Activated CD8-positive, alpha-beta memory T cell treated with anti-CD3 and anti-CD28 coated beads, Interleukin-2, amount 50 U/mL, for 24 hours (primary cell): ENCODE results near the gene CUZD1.

Experiments
- DNase-seq: peaks from one replicate; pipeline ENCODE4 v3.0.0-alpha.2; 2020; ENCODE audit errors: extremely low read depth

CUZD1 gene

DNA sequence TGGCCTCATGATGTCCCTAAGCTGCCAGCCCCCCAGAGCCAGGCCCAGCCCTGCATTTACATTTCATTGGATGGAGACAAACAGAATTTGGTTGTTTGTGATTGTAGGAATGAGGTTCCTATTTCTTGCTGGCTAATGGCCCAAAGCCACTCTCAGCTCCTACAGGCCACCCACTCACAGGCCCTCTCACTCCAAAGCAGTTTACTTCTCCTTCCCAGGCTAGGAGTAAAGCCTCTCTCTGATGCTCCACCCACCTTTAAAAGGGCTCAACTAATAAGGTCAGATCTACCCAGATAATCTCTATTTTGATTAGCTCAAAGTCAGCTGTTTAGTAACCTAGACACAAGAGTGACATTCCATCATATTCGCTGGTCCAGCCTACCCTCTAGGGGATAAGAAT, 11.2 kb upstream of the CUZD1 start:
- DNase-seq = no peak

DNA sequence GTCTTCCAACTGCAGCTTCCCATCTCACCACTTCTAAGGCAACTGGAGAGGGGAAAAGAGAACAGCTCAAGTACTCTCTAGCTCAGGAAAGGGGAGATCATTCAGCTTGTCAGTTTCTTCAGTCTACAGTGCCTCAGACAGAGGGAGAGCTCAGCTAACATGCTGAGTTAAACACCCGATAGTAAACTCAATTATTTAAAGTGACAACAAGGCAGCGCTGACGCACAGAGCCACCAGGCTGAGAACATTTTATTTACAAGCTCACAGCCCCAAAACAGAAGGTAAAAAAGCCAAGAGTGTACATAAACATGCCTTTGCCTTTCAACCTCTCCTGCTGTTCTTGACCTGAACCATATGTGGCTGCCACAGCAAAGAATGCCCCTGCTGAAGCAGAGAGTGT, 10.1 kb upstream of the CUZD1 start:
- DNase-seq = no peak

DNA sequence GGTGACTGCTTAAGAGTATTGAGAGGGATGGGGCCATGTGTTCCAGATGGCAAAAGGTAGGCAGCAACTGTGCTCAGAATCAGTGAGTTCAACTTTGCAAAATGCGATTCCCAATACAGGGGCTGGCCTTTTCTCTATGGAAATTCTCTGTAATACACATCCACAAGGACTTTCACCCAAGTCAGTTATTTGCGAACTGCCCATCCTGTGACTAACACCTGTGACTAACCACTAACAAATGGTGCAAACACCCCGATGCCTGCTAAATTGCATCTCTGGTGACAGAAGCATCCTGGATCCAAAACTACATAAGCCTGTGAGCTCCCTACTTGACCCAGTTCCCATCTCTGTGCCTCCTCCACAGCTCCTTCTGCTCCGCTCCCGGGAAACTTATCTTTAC, 9.0 kb upstream of the CUZD1 start:
- DNase-seq = no peak

DNA sequence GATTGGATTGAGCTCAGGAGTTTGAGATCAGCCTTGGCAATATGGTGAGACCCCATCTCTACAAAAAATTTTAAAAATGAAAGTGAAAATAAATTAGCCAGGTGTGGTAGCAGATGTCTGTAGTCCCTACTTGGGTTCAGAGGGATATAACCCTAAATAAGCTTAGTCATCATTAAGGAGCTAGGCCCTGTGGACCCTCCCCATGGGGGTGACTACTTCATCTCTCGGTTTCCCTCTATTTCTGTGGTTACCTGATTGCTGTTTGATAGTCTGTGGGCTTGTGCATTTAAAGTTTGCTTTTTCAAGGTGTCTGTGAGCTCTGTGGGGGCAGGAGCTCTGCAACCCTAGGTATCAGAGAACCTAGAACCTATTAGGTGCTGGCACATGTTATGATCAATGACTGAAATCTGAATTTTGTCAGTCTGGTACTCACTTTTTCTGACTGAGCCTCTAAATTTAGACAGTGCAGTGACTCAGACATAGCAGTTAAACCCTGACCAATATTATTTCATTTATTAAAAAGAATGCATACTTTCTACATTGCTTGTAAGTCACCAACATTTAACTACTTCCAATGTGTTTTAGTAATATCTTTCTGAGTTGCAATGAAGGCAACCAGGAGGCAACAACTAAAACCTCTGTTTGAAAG, 8.1 kb upstream of the CUZD1 start:
- DNase-seq = no peak

DNA sequence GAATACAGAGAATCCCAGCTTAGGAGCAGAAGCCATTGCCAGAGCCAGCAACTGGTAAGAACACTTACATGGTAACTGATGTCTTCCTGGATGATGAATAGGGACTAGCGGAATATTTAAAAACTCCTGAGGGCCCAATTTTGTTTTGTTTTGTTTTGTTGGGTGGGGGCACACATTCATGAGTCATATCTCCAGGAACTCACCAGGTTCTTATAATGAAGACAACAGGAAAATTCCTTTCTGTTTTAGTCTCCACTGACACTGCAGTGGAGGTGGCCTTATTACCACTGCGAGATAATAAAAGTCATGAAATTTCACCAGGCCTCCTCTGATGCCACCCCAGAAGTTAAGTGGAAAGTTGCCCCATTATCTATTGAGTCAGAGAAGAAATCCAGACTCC, 6.6 kb upstream of the CUZD1 start:
- no peak for DNase-seq

DNA sequence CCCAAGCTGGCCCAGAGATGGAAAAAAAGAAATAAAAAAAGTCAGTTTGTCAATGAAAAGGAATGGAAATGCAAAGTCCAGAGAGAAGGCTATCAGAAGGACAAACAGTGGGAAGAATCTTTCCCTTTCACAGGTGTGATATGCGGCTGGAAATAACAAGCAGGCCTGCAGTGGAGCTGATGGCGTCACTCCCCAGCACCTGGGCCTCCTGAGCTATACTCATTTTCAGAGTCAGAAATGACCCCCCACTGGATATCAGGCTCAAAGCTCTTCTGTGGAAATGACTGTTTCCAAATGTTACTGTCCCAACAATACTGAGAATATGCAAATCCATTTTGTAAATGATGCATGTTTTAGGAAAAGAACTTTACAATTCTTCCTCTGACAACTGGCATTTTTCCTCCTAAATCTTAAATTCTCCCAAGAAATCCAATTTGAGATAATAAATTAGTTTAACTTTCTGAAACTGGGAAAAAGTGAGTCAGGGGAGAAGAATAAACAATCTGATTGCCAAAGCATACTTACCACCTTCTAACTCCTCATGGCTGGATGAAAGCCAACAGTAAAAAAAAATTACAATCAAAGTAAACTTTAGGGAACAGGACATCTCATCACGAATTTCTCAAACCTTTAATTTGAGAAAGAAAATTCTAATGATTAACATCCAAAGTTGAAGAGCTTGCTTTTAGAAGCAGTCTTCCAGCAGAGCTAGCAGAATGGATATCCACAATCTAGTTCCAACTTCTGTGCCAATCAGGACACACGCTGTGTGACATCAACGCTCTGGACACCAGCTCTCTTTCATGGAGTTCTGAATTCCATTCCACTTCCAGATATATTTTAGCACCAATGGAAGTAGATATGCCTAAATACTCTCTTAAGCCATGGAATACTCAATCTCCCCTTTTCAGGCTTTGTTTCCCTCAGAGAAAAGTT, 5.3 kb upstream of the CUZD1 start:
- DNase-seq = no peak

DNA sequence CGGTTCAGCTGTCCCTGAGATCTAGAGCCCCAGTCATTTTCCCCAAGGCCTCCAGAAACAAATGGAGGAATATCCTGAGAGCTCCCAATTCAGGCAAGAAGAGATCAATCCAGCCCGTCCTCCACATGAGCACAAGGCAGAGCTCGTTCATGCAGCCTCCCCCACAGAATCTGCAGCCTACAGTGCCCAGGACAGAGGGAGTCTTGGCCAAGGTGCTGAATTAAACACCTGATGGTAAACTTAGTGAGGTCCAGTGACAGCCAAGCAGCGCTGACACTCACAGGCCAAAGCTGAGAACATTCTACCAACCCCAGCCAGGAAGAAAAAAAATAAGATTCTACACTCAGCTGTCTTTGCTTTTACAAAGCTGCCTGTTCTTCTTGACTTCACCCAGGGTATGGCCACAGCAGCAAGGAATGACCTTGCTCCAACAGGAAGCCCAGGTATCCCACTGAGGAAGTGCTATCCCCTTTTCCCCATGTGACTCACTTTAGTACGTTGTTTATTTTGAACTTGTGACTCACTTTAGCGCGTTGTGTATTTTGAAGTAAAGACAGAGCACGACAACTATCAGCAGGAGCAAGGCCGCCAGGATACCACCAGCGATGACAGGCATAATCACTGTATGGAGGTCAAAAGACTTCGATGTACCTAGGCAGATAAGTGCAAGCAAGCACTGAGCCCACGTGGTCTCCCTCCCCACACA, 4.4 kb upstream of the CUZD1 start:
- DNase-seq = no peak

DNA sequence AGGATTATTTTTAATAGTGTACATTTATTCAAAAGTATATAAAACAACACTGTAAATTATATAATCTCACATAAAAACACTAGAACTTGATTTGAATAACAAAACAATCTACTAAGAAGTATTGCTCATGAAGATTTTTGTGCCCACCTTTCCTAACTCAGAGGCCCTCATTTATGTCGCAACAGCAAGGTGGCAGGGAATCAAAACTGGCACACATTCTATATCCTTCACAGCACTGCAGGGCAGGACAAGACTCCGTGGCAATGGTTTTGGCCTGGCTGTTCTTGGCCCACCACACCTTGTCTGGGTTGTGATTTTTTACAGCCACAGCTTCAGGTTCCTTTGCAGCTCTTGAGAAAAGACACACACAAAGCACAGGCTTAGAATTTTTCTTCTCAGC, 3.4 kb upstream of the CUZD1 start:
- DNase-seq = no peak

DNA sequence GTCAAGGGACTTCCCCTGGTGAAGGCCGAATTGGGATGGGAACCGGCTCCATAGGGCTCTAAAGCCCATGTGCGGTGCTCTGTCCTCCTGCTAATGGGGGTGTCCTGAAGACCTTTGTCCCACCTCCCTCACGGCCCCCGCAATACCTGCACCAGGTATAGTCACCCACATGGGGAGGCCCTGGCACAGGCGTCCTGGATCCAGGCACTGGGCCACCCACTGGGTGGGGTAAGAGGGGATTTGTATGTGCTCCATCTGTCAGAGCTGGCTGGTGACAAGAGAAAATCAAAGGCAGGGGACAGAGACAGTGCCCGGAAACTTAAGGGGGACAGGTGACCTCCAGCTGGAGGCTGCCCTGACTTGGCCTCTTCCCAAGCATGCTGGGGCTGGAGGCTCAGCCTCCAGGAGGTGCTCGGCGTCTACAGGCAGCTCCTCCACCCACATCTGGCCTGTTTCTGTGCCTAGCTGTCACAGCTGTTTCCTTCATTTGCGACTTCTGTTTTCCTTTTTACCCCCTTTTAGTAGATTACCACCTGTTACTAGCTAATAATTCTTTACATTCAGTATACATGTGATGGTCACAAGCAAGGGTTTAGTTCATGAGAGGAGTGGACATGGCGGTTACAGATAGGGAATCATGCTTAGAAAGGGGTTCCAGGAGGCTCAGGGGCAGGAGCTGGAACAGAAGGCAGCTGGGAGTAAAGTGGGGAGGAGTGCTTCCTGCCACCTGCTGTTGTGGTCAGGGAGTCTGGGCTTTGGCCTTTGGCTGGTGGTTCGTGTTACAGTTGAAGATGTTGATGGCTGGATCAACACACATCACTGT, 2.3 kb upstream of the CUZD1 start:
- no peak for DNase-seq

DNA sequence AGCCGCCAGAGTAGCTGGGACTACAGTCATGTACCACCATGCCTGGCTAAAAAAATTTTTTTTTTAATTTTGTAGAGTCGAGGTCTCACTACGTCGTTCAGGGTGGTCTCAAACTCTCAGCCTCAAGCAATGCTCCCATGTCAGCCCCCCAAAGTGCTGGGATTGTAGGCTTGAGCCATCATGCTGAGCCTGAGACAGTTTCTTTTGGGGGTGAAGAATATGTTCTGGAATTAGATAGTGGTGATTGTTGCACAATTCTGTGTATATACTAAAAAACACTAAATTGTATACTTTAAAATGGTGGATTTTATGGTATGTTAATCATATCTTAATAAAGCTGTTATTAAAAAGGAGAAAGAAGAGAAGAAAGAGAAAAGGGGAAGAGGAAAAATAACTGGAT, 1.5 kb downstream of the CUZD1 start:
- DNase-seq = no peak

DNA sequence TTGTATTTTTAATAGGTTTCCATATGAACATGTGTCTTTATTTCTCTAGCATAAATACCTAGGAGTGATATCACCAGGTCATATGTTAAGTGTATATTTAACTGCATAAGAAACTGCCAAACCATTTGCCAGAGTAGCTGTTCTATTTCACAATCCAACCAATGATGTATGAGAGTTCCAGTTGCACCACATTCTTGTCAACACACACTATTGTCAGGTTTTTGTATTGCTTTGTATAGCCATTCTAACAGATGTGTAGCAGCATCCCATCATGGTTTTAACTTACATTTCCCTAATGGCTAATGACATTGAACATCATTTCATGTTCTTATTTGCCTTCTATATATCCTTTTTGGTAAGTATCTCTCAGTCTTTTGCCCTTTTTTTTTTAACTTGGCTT, 4.1 kb downstream of the CUZD1 start:
- no peak for DNase-seq

DNA sequence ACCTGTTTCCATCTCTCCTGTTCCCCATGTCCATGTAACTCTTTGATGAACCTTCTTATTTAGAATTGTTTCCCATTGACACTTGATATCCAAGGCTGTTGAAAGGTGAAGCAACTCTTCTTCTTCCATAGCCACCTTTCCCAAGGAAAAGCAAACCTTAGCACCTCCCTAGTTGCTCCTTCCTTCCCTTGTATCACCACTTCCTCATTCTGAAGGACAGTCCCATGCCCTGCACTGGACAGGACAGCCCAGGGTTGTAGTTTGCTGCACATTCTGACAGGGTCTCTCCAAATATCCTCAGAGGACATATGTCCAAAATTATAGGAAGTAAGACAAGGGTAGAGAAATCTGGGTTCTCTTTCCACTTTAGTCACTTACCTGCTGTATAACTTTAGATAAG, 6.2 kb downstream of the CUZD1 start:
- DNase-seq = no peak

DNA sequence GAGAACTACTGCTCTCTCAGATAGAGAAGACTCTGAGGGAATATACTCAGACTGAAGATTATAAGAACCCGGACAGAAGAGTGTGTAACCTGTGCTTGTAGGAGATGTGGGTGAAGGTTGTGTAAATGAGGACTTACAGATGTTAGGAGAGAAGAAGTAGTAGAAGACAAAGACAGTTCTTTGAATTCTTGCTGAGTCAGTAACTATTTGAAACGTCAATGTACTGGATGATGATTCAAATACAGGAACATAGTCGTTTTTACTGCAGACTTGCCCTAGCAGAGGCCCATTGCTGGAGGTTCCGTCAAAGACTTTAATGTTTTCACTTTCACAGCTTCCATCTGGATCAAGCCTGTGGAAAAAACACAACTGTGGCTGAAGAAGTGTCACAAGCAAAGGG, 6.8 kb downstream of the CUZD1 start:
- DNase-seq = no peak

DNA sequence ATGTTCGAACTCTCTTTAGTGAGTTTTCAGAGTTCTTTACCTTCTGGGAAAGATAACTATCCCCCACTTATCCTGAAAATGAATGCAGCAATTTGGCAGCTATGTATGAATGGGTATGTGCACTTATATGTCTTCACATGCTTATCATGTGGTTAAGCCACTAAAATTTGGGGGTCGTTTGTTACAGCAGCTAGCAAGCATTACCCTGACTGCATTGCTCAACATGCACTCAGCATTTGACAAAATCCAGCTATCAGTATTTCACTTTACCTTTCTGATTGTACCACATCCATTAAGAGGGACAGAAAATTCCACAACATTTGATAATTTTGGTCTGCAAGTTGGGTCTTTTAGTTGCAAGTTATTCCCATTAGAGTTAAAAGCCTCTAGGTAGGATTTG, 9.7 kb downstream of the CUZD1 start:
- no peak for DNase-seq

DNA sequence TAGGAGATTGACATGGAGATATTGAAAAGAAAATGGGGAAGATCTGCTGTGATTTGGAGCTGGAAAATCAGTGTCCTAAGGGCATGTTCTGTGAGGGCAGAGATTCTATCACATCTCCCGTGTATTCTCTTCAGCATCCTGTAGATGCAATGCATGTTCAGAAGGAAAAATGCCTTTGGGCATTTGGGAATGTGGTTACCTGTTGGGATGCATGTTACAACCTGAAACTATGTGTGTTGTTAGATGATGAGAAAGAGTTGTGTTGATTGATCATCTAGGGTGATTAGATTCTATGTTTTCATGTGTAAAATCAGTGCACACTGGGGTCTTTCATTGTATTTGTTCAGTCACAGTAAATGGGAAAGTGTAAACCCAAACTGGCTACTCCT, 14.7 kb downstream of the CUZD1 start:
- no peak for DNase-seq

DNA sequence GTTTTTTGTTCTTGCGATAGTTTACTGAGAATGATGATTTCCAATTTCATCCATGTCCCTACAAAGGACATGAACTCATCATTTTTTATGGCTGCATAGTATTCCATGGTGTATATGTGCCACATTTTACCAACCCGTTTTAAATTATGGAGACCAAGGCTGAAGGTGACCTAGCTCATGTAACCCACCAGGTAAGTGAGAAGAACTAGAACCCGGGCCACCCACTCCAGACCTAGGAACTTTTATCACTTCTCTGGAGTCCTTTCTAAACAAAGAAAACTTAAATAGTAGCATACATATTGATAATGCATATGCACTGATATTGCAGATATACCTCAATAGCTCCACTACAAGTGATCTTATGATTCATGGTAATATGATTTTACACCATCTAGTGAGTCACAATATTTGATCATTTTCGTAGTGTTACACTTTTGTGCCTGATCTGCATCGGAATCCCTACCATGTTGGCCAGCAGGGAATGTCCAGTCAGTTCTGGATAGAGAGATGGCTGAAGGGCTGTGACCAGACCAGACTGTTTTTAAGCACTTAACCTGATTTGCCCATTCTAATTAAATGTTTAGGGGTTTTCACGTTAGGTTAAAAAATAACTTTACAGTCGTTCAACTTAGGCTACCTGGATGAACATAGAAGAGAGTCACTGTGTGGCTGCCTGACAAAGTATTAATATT, 15.2 kb downstream of the CUZD1 start:
- DNase-seq = no peak

DNA sequence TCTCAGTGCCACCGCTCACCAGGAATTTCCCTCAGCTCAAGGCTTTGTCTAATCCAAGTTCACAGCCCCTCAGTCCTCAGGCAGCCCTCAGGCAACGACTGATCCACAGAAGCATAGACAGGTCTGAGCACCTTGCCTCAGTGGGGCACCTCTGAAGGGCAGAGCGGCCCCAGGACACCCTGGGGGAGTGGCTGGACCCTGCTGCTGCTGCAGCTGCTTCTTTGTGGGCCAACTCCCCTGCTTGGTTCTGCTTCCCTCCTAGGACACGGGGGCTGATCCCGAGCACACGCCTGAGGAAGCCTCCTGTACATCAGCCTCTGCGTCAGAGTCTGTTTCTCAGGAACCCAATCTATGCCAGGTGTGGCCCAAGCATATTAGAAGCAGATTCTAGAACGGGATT, 16.2 kb downstream of the CUZD1 start:
- DNase-seq = no peak

DNA sequence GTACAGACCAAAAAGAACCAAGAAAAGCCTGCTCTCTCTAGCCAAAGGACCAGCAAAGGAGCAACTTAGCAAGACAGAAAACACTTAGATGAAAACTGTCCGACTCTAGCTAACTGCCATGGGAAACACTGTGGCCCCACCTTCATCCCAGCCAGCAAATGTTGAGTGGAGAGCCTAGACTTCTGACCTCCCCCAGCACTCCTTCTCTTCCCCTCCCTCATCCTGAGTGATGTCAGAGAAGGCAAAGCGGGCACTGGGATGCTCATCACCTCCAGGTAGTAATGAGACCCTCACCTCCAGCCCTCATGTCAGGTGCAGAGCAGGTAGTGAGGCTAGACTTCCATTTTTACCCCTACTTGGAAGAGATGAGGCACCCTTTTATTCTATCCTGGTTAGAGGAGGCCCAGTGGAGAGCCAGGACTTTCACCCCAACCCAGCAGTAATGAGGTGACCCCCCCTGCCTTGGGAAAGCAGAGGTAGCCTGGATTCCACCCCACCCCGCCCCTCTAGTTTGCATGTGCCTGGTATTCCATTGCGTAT, 16.9 kb downstream of the CUZD1 start:
- no peak for DNase-seq

DNA sequence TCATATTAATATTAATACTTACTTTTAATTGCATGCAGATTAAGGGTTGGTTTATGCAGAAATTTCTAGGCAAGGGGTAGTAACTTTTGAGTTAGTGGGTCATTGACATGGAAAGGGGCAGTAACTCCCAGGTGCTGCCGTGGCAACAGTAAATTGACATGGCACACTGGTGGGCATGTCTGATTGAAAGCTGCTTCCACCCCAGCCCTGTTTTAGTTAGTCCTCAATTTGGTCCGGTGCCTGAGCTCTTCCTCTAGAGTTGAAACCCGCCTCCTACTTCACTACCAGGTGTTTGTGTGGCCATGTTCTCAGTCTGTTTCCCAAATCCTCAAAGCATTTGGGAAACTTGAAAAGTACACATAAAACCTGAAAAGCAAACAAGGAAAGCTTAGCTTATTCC, 18.4 kb downstream of the CUZD1 start:
- DNase-seq = no peak

DNA sequence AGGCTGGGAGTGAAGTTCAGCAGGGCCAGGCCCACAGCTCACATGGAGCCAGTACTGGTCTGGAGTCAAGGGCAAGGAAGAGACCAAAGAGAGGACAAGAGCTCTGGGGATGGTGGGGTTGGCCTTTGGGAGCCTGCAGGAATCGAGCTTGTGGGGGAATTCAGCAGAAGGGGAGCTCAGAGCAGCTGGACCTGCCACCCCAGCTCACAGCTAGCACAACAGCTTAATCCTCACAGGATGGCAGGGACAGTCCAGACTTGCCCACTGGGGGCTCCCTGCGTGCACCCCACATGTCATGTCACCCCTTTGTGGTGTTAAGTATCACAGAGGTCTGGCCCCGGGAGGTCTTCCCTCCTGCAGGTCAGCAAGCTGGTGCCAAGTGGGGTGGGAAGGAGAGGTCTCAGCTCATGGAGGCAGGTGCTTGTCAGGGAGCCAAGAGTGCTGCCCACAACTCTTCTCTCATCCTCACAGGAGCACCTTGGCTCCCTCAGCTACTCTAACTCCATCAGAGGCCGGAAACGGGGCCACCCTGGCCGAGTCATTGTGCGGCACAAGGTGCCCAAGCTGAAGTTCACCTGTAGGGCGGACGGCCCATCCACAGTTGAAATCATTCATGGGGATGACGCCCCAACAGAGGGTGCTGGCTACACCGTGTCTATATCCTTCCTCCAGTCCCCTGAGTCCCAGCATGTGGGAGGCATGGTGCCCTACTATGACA, 22.5 kb downstream of the CUZD1 start:
- DNase-seq = no peak
